Heart right ventricle (tissue), 16 donors: ENCODE measurements around the gene LCN15. TPM values are rescaled to one million over a fixed set of nuclear protein-coding genes. Genes with fewer than 3 reads are reported as not detected.

Experiments used
- ATAC-seq, 8 donors: fragments of 200-7000 bp; cut with Tn5 transposase; one replicate each; pipeline ENCODE4 v1.9.1; 2020; ENCODE audit warnings: mild to moderate bottlenecking in 8 of 8, moderate library complexity in 8 of 8, moderate number of reproducible peaks in 1 of 8
- DNase-seq, 2 donors: peaks; one replicate each; pipeline ENCODE4 v3.0.0-alpha.2; 2020
- H3K27ac ChIP-seq, 10 donors: fragments of 200-600 bp; sonication (generic) in 2 of 10; one replicate each; pipeline versions ENCODE4 v1.5.0 to v1.8.0; 2020 to 2022; ENCODE audit warnings: mild to moderate bottlenecking in 3 of 10
- H3K27me3 ChIP-seq, 7 donors: fragments of 200-600 bp; one replicate each; pipeline ENCODE4 v1.8.0; 2021 to 2022; ENCODE audit warnings: mild to moderate bottlenecking in 2 of 7
- H3K36me3 ChIP-seq, 9 donors: fragments of 200-600 bp; sonication (generic) in 1 of 9; one replicate each; pipeline versions ENCODE4 v1.5.0 to v1.8.0; 2020 to 2022; ENCODE audit warnings: mild to moderate bottlenecking in 2 of 9
- H3K4me1 ChIP-seq, 9 donors: fragments of 200-600 bp; sonication (generic) in 1 of 9; one replicate each; pipeline versions ENCODE4 v1.5.0 to v1.8.0; 2020 to 2022; ENCODE audit warnings: mild to moderate bottlenecking in 4 of 9
- H3K4me3 ChIP-seq, 10 donors: fragments of 200-600 bp; sonication (generic) in 2 of 10; one replicate each; pipeline versions ENCODE4 v1.5.0 to v1.8.0; 2020 to 2022; ENCODE audit warnings: mild to moderate bottlenecking in 7 of 10, moderate library complexity in 2 of 10
- H3K9me3 ChIP-seq, 11 donors: fragments of 200-600 bp in 10 of 11; sonication (generic) in 2 of 11; one replicate each; pipeline versions ENCODE4 v1.5.0 to v1.8.0; 2013 to 2022; ENCODE audit warnings: mild to moderate bottlenecking in 2 of 11, control low read depth in 1 of 11, moderate library complexity in 1 of 11
- CTCF ChIP-seq, 9 donors: fragments of 200-600 bp; sonication (generic) in 2 of 9; IDR thresholded peaks; one replicate each; pipeline versions ENCODE4 v1.5.0 to v1.8.0; 2021 to 2022; ENCODE audit warnings: antibody characterized with exemption in 9 of 9, mild to moderate bottlenecking in 5 of 9, moderate library complexity in 1 of 9
- WGBS, 2 donors: extraction: QIAGEN DNeasy Blood & Tissue Kit; methylation state at CpG; one replicate each; pipeline ENCODE4 v1.1.7; 2013; ENCODE audit warnings: inconsistent platforms in 1 of 2; 5-methylcytosine and 5-hydroxymethylcytosine counted together
- intact Hi-C, 10 donors: fragments of 100-400 bp; cut with DNase I; formaldehyde crosslinking; loops; one replicate each; pipeline versions ENCODE4 v1.11.1 to v1.14.2; 2022
- polyA plus RNA-seq, 2 donors: library from polyadenylated mRNA; stranded (reverse); fragments of 200-250 nt; gene quantifications; one replicate each; pipeline ENCODE4 v1.2.3, GENCODE V29; 2013
- total RNA-seq, 10 donors: library from RNA; stranded (reverse); fragmentation: NEBNext Ultra II Directional in 3 of 10; extraction: Animal tissue kit (Norgen Biotek cat#: 25700) in 3 of 10; gene quantifications; one replicate each; pipeline versions ENCODE4 v1.2.1 to v1.2.4, GENCODE V29; 2021 to 2023
- donor health status: Arrhythmogenic right ventricular cardiomyopathy.
- donor health status: ischemic (EF 13 %, LVEDD 7.1; RV severe dilation, severe dysfunction).
- donor health status: healthy with polysubstance abuse.
- donor health status: DM: no; HTN: yes; CAD: no.
- donor health status: DM: no; HTN: no; CAD: no.
- donor health status: ischemic (EF 25% LVEDD 6.9; RV normal size, moderate dysfunction).
- donor health status: ischemic (EF 25% LVEDD 5.7; RV mildly dilated, moderate dysfunction).
- donor health status: healthy.
- donor health status: DM: yes; HTN: yes; CAD: no.
- donor health status: Ischemic cardiomyopathy.
- donor health status: ischemic (EF 35%, LVEDD 5.7; RV mildly dilated, moderate dysfunction).
- donor health status: nonischemic (EF 11% LVEDD 7.7; RV severe dilation, severe dysfunction).
- donor health status: DM: yes; HTN: yes; CAD: no.
- donor health status: PGD.
- donor health status: ischemic (EF 29% LVEDD 5.4; RV normal size, mild dysfunction).
- donor health status: nonischemic (EF 23%, LVEDD 6.1; RV moderate dilation, normal function).

The LCN15 gene
- total and polyA plus RNA-seq, 12 donors, result 0.85 to 20.1 (median 1.3) TPM; not detected in 7

DNA sequence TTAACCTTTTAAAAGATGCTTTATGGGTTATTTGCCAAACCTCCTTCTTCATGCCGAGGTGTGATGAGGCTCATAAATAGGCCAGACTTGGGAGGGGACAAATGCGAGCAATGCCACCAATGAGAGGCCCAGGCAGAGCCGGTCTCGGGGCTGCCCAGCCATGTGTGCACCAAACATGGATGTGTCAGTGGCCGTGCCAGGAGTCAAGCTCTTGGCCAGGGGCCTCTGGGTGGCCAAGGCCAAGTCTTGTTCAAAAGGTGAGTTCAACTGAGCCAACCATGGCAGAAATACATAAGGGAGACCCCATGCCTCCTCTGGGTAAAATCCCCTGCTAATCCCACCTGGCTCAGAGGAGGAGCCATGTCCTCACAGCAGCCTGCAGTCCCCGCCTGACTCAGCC is 10.9 kb upstream of the LCN15 start:
- H3K27me3 ChIP-seq, result no peaks in the 10 kb centered on the region
- peaks cover 0 to 12% (median 0%) of the 10 kb centered on the region in 11 donors for H3K9me3 ChIP-seq
- no peak overlapping the region for H3K27ac ChIP-seq
- no peaks in the 10 kb centered on the region for H3K4me1 ChIP-seq
- H3K36me3 ChIP-seq, result no peaks in the 10 kb centered on the region
- DNase-seq (no peak), ATAC-seq (peak in 2 of 8 donors; percentile 24 to 45)
- intact Hi-C loops, result no loop called here
- whole genome bisulfite sequencing, 2 donors, result 63 to 69% methylated on average over 6 of the region's 6 CpGs
- no peak for TF ChIP-seq CTCF (IDR thresholded peaks at IDR 0.05)
- H3K4me3 ChIP-seq, result no peak overlapping the region

DNA sequence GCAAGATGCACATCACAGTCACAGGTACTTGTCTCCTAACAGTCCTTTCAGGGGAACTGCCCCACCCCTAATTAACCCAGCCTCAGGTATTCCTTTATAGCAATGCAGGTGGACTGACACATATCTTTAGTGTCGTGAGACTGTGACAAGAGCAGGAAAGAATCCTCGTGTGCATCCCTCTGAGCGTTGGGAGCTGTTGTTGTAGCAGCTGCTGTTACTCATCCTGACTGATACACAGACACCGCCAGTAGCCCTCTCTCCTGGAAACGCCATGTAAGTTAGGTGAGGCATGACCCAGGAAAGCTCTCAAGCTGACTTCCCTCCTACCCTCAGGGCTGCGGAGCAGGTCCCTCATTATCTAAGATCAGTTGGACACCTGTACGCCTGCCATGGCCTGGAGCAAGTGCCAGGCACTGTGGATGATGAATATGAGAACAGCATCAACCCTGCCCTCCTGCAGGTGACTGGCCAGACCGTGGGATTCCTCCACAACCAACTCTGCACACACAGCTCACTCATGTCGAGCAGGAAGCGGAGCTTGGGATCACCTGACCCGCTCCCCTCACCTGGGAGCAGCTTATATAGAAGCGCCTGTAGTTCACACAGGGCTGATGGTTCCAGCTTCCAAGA is 10.2 kb upstream of the LCN15 start:
- Histone ChIP-seq H3K9me3 (peaks cover 0 to 12% (median 0%) of the 10 kb centered on the region in 11 donors), H3K27ac (no peak overlapping the region), H3K4me3 (no peak overlapping the region), H3K27me3 (no peaks in the 10 kb centered on the region), H3K36me3 (no peaks in the 10 kb centered on the region), H3K4me1 (no peaks in the 10 kb centered on the region)
- no peak for DNase-seq
- peak in 2 of 8 donors; percentile 14 to 41 for ATAC-seq
- intact Hi-C loops, result no loop called here
- no peak for TF ChIP-seq CTCF (IDR thresholded peaks at IDR 0.05)
- WGBS, 2 donors, result 88 to 91% methylated on average over 12 of the region's 12 CpGs

DNA sequence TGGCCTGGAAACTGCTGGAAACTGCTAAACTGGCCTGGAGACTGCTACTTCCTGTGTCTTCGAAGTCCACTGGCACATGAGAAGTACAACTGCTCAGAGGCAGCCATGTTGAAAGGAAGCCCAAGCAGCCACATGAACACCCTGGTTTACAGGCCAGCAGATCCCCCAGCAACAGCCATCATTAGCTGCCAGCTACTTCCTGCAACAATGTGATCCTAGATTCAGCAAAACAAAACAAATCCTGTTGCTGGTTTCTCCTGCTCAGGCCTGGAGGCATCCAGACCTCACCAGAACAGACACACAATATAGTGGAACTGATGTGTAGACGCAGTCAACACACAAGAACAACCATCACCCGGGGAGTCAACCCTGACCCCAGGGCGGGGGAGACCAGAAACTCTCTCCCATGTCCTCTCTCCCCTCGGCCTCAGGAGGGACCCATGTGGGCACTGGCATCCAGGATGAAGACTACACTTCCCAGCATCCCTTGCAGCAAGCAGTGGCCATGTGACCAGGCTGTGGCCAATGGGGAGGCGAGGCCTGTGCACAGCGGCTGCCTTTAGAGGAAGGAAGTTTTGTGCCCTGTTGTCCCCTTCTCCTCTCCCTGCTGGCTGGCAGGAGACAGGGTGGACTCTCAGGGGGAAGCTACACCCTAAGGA is 9.2 kb upstream of the LCN15 start:
- ATAC-seq (peak in 6 of 8 donors; percentile 32 to 59 (median 48)), DNase-seq (no peak)
- 78 to 80% methylated on average over 7 of the region's 7 CpGs for WGBS, 2 donors
- H3K9me3 ChIP-seq, result peaks cover 0 to 12% (median 0%) of the 10 kb centered on the region in 11 donors
- H3K27me3 ChIP-seq, result no peaks in the 10 kb centered on the region
- H3K4me3 ChIP-seq, result no peak overlapping the region
- H3K36me3 ChIP-seq, result no peaks in the 10 kb centered on the region
- intact Hi-C loops, result no loop called here
- TF ChIP-seq CTCF (IDR thresholded peaks at IDR 0.05), result no peak
- H3K4me1 ChIP-seq, result no peaks in the 10 kb centered on the region
- H3K27ac ChIP-seq, result no peak overlapping the region

DNA sequence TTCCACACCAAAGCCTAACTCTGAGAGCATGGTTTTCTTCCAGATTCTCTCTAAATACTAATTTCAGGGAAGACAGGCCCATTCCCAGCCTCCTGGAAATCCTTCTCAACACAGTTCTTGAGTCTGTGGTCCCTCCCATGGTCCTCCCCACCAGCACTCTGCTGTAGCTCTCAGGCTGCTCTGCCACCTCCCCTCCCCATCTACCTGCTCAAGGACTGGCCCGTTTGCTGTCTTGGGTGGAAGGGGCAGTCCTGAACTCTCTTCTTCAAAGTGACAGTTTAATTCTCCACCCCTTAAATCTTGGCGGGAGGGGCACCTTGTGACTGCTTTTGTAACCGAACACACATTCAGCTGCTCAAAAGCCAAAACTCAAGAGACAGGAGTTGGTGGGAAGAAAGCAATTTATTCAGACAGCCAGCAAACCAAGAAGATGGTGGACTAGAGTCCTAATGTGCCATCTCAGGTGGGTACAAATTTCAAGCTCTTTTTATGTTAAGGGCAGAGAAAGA is 7.6 kb upstream of the LCN15 start:
- H3K36me3 ChIP-seq, result no peaks in the 10 kb centered on the region
- no peak for ATAC-seq
- no peak for TF ChIP-seq CTCF (IDR thresholded peaks at IDR 0.05)
- no peak overlapping the region for H3K27ac ChIP-seq
- WGBS, 2 donors, result 75 to 88% methylated on average over 3 of the region's 3 CpGs
- H3K27me3 ChIP-seq, result peaks cover 0 to 12% (median 7%) of the 10 kb centered on the region in 7 donors
- no peaks in the 10 kb centered on the region for H3K4me1 ChIP-seq
- DNase-seq, result no peak
- no peak overlapping the region for H3K4me3 ChIP-seq
- H3K9me3 ChIP-seq, result peaks cover 0 to 12% (median 0%) of the 10 kb centered on the region in 11 donors
- intact Hi-C loops, result no loop called here
